ENCODE measurements around the gene CHGA. TPM values are rescaled to one million over a fixed set of nuclear protein-coding genes. Genes with fewer than 3 reads are reported as not detected.

The CHGA gene
- total and polyA plus RNA-seq, 2 of the 8 experiments (the other 6 are each of a cell fraction or from before 2014, with no cell fraction given), result 17.5 to 28.2 TPM

GRCh38 chr14:92976268-92976667, 53.3 kb downstream of the CHGA start:
- Histone ChIP-seq H3K23me2 (ENCODE audit: low read depth, low read length) (no peaks in the 10 kb centered on the region), H3K4me3 (ENCODE audit: extremely low read depth in 1 of 4, insufficient read depth in 2 of 4, low read depth in 3 of 4, low read length in 4 of 4) (no peak overlapping the region), H2BK15ac (ENCODE audit: low read length) (no peak overlapping the region), H3K4me1 (replicated peaks in 1 of 4; ENCODE audit: control insufficient read depth in 3 of 4, insufficient read depth in 4 of 4, low read length in 3 of 4) (peaks cover 0 to 11% (median 5%) of the 10 kb centered on the region in 4 experiments; a peak in 4 of 7 replicates), H3K56ac (replicated peaks; ENCODE audit: insufficient read length, low read depth, low read length) (no peak overlapping the region), H3K36me3 (ENCODE audit: control insufficient read depth in 2 of 4, insufficient read depth in 4 of 4, low read length in 3 of 4) (peaks cover 0 to 33% (median 0%) of the 10 kb centered on the region in 4 experiments; a peak in 4 of 8 replicates), H4K20me1 (replicated peaks in 1 of 2; ENCODE audit: control insufficient read depth in 1 of 2, insufficient read depth in 2 of 2, low read length in 2 of 2) (peaks cover 0 to 2% of the 10 kb centered on the region in 2 experiments), H3K9ac (replicated peaks in 1 of 4; ENCODE audit: extremely low read depth in 1 of 4, low read depth in 3 of 4, low read length in 3 of 4) (no peak overlapping the region), H3K14ac (ENCODE audit: insufficient read length) (no peak overlapping the region), H2BK5ac (ENCODE audit: low read depth, low read length) (no peak overlapping the region), H2AK5ac (ENCODE audit: low read depth, low read length) (no peak overlapping the region), H2BK120ac (replicated peaks; ENCODE audit: low read depth, low read length) (no peak overlapping the region), H3K18ac (ENCODE audit: extremely low read depth, low read length) (no peak overlapping the region), H4K91ac (replicated peaks; ENCODE audit: insufficient read length, low read length) (no peak overlapping the region), H4K5ac (ENCODE audit: insufficient read length, low read depth, low read length) (no peak overlapping the region), H3K23ac (ENCODE audit: insufficient read length) (no peak overlapping the region), H3K27me3 (replicated peaks in 1 of 4; ENCODE audit: control insufficient read depth in 3 of 4, extremely low read depth in 1 of 4, insufficient read depth in 3 of 4, low read length in 3 of 4) (no peaks in the 10 kb centered on the region), H3K79me1 (ENCODE audit: low read depth, low read length) (peaks cover 2% of the 10 kb centered on the region; the same call in 1 of the 2 replicates), H2BK20ac (ENCODE audit: low read length) (no peak overlapping the region), H2AFZ (ENCODE audit: low read length) (no peak overlapping the region), H4K8ac (ENCODE audit: extremely low read depth, insufficient read depth, low read length) (no peak overlapping the region), H2BK12ac (ENCODE audit: low read depth, low read length) (no peak overlapping the region), H3K4me2 (ENCODE audit: insufficient read depth in 1 of 2, low read depth in 2 of 2, low read length in 2 of 2) (no peak overlapping the region), H3K79me2 (ENCODE audit: control insufficient read depth in 1 of 2, insufficient read depth in 2 of 2, low read length in 2 of 2) (peaks cover 0 to 19% of the 10 kb centered on the region in 2 experiments; a peak in 2 of 4 replicates), H3K4ac (replicated peaks; ENCODE audit: insufficient read length, low read depth, low read length) (no peak overlapping the region), H3K27ac (ENCODE audit: low read depth, low read length) (no peak overlapping the region), H3K9me3 (ENCODE audit: insufficient read depth in 2 of 2, low read depth in 1 of 2, low read length in 1 of 2) (peaks cover 26 to 36% of the 10 kb centered on the region in 2 experiments)
- no peak for TF ChIP-seq CHD2 (IDR thresholded peaks at IDR 0.05; ENCODE audit: low read length)
- no peak for TF ChIP-seq YY1 (IDR thresholded peaks at IDR 0.05; ENCODE audit: low read depth, low read length)
- no peak for TF ChIP-seq NANOG (IDR thresholded peaks at IDR 0.05; ENCODE audit: insufficient read depth, low read depth, low read length, poor library complexity, severe bottlenecking)
- no peak for TF ChIP-seq BACH1 (IDR thresholded peaks at IDR 0.05; ENCODE audit: low read length)
- no peak for TF ChIP-seq EGR1 (IDR thresholded peaks at IDR 0.05; ENCODE audit: borderline replicate concordance, low read depth, low read length)
- TF ChIP-seq ASH2L (IDR thresholded peaks at IDR 0.05; ENCODE audit: low read length), result no peak
- TF ChIP-seq SIX5 (IDR thresholded peaks at IDR 0.05; ENCODE audit: low read depth, low read length), result no peak
- ChIA-PET CTCF (ENCODE audit: partially characterized antibody) (interaction anchor here (0.6 to 5.2 kb wide), 4 partner anchors 13 to 163 kb away, joined by 3 to 31 read pairs (median 4); no protein-coding TSS in a partner anchor), POLR2A (ENCODE audit: partially characterized antibody) (no interaction called here)
- DNase-seq (ENCODE audit: low read depth in 1 of 2, low spot score in 2 of 2) (no peak), FAIRE-seq (no peak)
- WGBS, 2 experiments (ENCODE audit: extremely low coverage in 1 of 2, insufficient coverage in 1 of 2, insufficient read length in 1 of 2, insufficient replicate concordance in 2 of 2, low coverage in 1 of 2, low lambda C conversion rate in 2 of 2, missing lambda C conversion rate in 1 of 2), result 96% methylated on average over 2 of the region's 2 CpGs; no CpG with 5 or more reads in 1 of the 2 experiments

Data from H1 (cell line).